HEK293T (cell line): ENCODE data around the gene GPR146.

Source experiments
- BHLHE40 ChIP-seq: fragments of 450-650 bp; IDR thresholded peaks from 2 replicates; pipeline ENCODE4 v1.6.1; 2016; ENCODE audit warnings: mild to moderate bottlenecking, moderate library complexity, borderline replicate concordance
- ELF4 ChIP-seq: fragments of 450-650 bp; IDR thresholded peaks from 2 replicates; pipeline ENCODE4 v1.6.1; 2017; ENCODE audit warnings: antibody characterized with exemption
- FOXM1 ChIP-seq: fragments of 450-650 bp; IDR thresholded peaks from 2 replicates; pipeline ENCODE4 v1.6.1; 2017; ENCODE audit warnings: mild to moderate bottlenecking, borderline replicate concordance
- L3MBTL2 ChIP-seq: fragments of 450-650 bp; conservative IDR thresholded peaks from 2 replicates; pipeline ENCODE4 v1.6.1; 2016; ENCODE audit warnings: mild to moderate bottlenecking
- PKNOX1 ChIP-seq: fragments of 450-650 bp; IDR thresholded peaks from 2 replicates; pipeline ENCODE4 v1.6.1; 2016
- SUZ12 ChIP-seq: fragments of 450-650 bp; IDR thresholded peaks from 2 replicates; pipeline ENCODE4 v1.6.1; 2016; ENCODE audit warnings: mild to moderate bottlenecking
- TARDBP ChIP-seq: fragments of 450-650 bp; IDR thresholded peaks from 2 replicates; pipeline ENCODE4 v1.6.1; 2016

GRCh38 chr7:1021931-1022330 is 22.4 kb upstream of the GPR146 start:
- TF ChIP-seq TARDBP (no peak), BHLHE40 (no peak), FOXM1 (no peak), L3MBTL2 (no peak), SUZ12 (no peak), PKNOX1 (no peak), ELF4 (no peak)
